HG03457 (cell line): ENCODE data around the gene DACT2.

Experiments
- ATAC-seq: cut with Tn5 transposase; IDR thresholded peaks from one replicate; pipeline ENCODE4 v1.9.1; 2021; ENCODE audit warnings: moderate number of reproducible peaks; ENCODE audit not compliant: unreplicated experiment

The DACT2 gene

DNA sequence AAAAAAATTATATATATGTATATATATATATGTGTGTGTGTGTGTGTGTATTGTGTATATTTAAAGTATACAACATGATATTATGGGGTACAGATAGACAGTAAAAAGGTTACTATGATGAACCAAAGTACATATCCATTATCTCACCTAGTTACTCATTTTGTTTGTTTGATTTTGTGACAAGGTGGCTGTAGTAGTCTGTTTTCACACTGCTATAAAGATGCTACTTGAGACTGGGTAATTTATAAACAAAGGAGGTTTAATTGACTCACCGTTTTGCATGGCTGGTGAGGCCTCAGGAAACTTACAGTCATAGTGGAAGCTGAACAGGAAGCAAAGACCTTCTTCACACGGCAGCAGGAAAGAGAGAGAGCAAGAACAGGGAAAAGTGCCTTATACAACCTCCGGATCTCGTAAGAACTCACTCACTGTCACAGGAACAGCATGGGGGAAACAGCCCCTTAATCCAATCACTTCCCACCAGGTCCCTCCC, 30.2 kb upstream of the DACT2 start:
- ATAC-seq: no peak

DNA sequence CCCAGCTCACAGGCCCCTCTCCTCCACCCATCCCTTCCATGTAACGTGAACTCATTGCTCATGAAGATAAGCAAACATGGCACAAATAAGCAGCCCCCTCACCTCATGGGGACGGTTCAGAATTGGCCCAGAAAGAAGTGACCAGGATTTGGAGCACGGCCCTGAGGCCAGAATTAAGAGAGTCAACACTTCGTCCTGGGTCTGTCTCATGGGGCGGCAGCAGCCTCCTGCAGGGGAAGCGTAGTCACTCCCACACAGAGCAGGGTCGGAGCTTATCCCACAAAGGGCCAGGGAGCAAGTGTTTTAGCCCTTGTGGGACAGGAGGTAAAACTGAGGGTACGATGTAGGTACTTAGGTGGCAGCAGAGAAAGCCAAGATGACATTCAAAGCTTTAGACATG, 28.6 kb upstream of the DACT2 start:
- no peak for ATAC-seq

DNA sequence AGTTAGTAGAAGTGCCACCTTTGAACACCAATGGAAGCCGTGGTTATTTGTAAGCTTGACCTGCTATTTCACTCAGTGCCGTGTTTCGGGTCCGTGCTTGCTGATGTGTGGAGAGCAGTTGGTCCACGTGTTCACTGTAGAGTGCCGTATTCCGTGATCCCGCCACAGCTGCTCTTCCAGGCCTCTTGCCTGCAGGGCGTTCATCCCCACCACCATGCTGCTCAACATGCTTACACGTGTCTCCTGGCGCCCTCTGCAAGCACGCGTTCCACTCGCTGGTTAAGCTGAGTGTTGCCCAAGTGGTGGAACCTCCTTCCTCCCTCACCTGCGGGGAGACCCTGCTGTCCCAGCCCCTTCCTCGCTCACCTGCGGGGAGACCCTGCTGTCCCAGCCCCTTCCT, 28.0 kb upstream of the DACT2 start:
- ATAC-seq: no peak

DNA sequence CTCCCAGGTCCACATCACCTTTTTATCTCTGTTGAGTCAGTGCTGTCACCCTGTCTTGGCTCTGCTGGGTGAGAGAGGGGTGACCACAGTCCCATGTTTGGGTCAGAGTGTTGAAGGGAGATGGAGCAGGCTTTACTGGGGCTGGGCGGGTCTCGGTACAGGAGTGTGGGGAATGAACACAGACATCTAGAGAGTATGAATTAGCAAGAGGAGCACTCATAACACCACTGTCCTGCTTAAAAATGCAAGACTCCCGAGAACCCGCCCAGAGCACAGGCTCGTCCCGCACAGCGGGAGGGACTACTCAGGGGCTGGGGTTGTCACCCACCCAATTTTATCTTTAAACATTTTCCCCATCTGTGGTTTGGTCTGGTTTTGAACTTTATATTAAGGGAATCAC, 27.5 kb upstream of the DACT2 start:
- no peak for ATAC-seq

DNA sequence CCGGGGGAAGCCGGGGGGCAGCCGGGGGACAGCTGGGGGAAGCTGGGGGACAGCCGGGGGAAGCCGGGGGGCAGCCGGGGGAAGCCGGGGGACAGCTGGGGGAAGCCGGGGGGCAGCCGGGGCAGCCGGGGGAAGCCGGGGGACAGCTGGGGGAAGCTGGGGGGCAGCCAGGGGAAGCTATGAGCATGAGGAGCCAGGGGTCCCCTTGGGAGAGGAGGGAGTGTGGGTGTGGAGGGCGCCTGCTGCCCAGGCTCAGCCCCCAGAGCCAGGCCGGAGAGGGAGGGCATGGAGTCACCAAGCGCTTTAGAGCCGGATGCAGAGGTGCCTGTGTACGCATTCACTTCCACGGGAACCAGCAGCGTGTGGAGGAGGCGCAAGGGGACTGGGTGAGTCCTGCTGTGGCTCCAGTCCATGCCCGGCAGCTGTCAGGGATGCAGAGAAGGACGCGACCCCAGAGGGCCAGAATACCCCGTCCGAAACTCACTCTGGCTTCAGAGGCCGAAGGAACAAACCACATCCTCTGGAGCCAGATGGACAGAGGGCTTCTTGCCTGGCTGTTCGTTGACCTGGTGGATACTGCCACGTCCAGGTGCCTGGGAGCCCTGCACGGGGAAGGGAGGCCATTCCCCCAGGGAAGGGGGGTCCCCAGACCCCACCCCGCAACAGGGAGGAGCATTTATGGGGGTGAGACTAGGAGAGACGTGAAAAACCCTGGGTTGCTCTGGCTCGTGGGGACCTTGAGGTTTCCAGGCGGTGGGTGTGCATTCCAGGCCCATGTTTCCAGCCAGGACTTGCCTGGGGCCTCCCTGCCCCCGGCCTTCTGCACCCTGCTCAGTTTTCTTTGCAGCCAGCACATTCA, 26.5 kb upstream of the DACT2 start:
- ATAC-seq: no peak

DNA sequence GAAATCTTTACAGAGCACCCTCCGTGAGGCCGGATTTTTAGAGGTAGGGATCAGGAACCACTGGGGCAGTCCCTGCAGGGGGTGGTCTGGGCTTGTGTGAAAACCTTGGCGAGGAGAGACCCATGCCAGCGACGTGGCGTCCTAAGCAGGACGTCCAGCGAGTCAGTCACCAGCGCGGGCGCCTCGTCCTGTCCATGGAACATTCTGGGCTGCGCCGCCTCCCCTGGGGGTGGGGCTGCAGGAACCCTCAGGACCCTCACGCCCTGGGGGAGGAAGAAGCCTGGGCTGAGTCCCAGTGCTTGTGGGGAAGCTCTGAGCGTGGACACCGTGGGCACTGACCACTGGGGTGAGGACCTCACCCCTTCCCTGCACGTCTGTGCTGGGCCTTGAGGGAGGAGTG, 25.7 kb upstream of the DACT2 start:
- no peak for ATAC-seq

DNA sequence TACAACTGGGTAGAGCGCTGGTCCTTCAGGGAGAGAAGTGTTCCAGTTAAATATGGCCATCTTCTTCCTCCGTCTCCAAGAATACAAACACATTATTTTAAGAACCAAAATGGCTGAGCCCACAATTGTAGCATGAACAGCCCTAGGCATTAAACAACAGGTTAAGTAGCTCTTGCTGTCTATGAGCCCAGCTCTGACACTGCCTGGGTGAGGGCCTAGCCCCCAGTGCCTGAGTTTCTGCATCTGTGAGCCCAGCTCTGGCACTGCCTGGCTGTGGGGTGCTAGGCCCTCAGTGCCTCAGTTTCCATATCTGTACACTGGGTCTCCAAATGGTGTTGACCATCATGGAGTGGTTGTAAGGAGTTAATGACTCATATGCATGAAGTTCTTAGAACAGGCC, 24.8 kb upstream of the DACT2 start:
- no peak for ATAC-seq

DNA sequence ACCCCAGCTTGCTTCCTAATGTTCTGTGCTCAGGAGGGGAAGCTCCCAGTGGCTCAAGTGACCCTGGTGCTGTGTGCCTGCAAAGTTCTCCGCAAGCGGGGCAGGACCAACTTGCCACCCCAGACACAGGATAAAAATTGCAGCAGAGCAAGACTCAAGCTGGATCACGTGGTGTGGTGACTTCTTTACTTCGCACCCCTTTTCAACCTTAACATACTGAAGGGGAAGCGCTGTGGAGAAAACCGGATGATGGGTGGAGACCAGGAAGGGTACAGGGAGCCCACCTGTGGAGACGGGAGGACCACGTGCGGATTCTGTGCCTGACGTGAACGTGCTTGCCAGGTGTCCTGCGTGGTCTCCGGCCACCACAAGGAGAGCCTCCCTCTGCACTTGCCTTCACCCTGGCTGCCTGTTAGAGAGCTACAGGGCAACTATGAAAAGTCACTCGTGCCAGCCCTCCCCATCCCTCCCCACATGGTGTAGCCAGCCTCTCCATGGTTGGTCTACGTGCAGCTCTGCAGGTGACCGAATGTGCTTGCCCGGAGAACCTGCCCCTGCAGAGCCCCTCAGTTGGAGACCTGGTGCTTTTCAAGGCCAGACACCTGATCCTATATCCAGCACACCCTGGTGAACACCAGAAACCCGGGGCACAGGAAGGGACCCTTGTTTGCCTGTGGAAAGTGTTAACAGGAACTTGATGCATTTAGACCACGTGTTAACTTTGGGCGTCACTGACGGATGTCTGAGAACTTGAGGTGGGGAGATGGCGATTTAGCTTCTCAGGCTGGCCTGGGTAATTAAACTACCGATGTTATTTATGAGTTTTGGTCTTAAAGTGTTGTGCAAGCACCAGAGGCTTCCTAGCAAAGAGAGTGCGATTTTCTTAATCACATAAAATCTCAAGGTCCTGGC, 23.9 kb upstream of the DACT2 start:
- no peak for ATAC-seq

DNA sequence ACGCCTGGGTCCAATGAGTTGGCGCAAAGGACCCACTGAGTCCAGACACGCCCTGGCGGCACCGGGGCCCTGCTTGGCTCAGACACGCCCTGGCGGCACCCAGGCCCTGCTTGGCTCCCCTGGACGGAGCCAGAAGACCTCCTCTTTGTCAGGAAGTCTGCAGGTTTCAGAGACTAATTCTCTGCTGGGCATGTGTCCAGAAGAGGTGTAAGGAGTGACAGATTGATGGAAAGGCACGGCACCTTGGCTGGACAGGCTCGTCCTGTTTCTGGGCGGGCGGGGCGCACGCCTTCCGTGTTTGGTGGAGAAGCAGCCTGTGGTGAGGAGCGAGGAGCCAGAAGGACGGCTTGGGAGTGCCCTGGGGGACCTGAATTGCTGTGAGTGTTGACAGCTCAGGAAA, 23.1 kb upstream of the DACT2 start:
- no peak for ATAC-seq

DNA sequence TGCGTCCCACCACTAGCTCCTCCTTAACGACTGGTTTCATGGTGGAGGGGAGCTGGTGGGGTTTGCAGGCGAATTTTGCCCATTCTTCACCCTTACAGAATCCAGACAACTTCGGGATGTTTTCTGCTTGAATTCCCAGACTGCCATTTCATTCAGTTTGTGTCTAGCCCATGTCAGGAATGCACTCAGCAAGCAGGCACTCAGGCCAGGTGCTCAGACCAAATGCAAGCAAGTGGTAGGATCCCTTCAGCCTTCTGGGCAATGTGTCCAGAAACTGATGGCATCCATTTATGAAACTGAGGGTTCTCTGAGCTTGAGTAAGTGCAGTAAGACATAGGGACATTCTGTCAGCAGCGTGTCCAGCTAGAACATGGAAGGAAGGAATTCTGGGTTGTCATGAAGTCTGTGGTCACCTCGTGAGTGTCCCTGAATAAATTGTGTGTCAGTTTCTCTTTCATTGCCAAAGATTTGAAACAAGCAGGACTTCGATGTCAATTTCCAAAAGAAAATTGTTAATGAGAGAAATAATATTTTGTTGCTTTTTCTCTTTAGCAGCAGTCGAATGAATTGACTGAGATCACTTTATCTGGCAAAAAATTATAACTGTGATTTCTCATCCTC, 21.8 kb upstream of the DACT2 start:
- ATAC-seq: no peak

DNA sequence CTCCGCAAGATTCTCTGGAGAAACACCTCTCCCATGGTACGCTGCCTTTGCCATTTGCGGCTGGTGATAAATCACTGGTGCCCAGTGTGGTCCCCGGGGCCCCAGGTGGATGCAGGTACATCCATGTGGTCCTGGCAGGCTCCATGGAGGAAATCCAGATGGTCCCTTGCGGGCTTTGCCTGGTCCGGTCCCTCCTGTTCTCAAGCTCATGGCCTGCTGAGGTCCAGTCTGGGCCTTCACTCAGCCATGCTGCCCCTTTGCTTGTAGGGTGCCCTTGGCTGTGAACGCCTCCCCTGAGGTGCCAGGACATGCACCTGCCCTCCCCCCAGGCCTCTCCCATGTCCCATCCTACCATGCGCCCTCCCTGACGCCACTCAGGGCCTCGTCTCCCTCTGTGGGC, 21.2 kb upstream of the DACT2 start:
- ATAC-seq: no peak

DNA sequence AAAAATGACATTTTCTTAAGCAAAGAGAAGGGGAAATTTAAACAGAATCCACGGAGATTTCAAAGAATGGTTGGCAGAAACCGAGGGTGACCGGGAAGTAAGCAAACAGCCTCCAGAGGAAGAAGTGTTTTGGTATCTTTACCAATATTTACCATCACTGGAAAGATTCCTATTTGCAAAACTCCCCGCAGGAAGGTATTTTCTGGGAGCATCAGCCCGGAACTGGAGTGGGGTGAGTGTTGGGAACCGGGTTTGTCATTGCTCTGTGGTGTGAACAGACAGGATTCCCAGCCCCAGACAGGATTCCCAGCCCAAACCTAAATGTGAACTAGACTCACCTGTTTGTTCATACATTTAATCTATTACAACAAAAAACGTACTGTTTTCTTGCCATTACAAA, 19.2 kb upstream of the DACT2 start:
- ATAC-seq: no peak

DNA sequence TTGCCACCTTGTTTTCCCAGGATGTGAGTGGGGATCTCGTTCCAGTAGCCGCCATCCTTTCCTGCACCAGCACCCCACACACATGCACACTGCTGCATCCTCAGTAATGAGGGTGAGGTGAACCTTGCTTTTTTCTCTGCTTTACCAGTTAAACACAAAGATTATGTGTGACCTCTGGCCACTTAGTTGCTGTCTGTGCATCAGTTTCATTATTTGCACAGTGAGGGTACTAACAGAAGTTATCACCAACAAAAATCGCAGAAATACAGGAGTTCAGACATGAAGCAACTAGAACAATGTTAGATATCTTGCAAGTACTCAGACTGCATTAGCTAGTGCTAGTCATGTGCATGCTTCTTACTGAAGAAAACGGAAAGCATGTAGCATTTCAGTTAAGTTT, 17.4 kb upstream of the DACT2 start:
- ATAC-seq: no peak

DNA sequence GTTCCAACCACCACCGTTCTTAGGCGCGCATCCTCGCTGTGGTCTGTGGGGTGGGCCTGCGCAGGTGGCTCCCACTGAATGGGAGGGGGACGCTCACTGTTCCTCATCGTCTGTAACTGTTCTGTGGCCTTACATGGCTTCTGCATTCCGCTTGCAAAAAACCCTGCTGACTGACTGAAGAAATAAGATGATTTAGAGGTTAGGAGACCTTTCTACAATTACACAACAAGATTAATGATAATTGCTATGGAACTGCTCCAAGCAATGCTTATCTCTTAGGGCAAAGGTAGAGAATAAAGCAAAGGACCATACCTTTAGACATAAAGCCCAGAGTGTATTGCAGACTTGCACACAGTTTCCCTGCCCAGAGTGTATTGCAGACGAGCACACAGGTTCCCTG, 14.4 kb upstream of the DACT2 start:
- ATAC-seq: no peak

DNA sequence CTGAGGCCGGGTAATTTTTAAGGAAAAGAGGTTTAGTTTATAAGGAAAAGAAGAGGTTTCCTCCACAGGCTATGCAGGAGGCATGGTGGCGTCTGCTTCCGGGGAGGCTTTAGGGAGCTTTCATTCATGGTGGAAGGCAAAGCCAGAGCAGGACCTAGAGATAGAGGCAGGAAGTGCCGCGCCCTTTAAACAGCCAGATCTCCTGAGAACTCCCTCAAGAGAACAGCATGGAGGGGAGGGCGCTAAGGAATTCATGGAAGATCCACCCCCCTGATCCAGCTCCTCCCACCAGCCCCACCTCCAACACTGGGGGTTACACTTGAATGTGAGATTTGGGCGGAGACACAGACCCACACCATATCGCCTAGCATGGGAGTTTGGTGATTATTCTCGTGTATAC, 13.9 kb upstream of the DACT2 start:
- no peak for ATAC-seq

DNA sequence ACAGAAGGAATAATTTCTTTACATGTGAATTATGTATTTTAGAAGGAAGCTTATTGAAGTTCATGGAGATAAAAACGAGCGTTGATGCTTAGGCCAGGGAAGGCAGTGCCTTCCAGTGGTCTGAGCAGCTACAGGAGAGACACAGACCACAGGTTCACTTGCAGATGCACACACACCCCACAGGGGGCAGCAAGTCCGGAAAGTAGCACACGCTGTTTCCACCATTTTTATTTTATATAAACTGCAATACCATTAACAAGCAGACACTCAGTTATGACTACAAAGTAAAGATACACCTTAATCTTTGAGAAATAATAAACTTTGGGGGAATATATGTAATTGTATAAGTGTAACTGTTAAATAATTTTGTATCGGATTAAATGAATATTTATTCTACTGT, 13.5 kb upstream of the DACT2 start:
- no peak for ATAC-seq

DNA sequence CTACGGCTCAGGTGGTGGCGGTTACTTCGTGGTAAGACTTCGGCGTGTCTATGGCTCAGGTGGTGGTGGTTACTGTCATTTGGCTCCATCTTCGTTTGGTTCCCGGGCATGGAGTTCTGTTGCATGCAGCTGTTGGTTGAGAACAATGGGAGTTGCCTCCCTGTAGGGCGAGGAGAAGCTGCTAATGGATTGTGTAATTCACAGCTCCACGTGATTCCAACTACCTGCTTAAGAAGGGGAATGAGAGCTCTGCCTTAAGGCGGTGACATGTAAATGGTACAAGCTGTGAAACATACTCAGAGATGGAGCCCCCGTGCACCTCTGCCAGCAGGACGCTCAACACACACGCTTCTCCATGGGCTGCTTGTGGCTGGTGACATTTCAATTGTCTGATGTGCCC, 12.4 kb upstream of the DACT2 start:
- no peak for ATAC-seq

DNA sequence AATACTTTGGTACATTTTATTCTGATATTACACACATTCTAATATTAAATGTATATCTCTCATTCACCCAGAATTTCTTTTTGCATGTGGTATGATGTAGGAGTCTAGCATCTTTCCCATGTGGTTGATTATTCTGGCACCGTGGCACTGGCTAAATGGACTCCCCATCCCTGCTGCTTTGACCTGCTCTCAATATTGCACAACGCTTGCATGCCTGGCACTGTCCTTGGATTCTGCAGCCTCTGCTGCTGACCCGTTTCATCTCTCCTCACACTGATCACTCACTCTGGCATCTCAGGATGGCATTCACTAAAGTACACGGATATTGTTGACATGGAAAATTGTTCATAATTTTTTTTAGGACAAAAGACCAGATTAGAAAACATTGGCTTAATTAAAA, 11.5 kb upstream of the DACT2 start:
- ATAC-seq: no peak

DNA sequence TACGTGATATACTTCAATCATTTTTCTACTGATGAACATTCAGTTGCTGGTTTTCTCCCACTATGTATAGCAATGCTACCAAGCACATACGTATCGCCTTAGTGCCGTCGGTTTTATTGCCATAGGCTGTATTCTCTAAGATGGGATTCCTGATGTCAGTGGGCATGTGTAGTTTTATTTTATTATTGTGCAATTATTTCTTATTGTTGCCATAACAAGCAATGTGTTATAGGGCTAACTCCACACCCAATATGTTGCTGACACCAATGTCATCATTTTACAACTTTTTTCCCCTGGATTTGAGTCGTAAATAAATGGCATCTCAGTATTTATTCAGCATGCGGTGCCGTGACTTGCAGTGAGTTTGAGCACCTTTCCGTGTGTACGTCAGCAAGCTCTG, 10.8 kb upstream of the DACT2 start:
- no peak for ATAC-seq

DNA sequence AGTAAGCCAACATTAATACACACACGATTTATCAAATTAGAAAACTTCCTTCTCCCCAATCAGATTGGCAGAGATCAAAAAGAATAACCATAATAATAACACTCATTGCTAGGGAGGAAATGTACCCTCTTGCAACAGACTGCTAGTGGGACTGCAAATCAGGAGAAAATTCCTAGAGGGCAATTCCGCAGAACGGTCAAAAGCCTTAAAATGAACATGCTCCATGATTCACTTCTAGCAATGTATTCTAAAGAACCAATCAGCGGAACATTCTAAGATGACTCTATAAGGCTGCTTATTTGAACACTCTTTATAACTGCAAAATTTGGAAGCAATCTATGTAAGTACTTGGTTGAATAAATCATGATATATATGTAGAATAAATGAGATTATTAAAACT, 8.5 kb upstream of the DACT2 start:
- ATAC-seq: no peak
